NCI-H187 treated with DMSO at 0.1 percent for 48 hours (cell line): ENCODE results near the gene LHX6.

Experiments used
- DNase-seq: peaks from one replicate; lab custom pipeline; 2025; lab: John Stamatoyannopoulos, UW

LHX6 gene

GRCh38 chr9:122215663-122216062 lies 13.1 kb downstream of the LHX6 start:
- no peak for DNase-seq

GRCh38 chr9:122214507-122214906 lies 14.2 kb downstream of the LHX6 start:
- DNase-seq = no peak

GRCh38 chr9:122213589-122214413 lies 15.0 kb downstream of the LHX6 start:
- peak; percentile 43 for DNase-seq

- no peak for DNase-seq
These were observed 15.6 kb downstream of the LHX6 start for GRCh38 chr9:122213102-122213588.

GRCh38 chr9:122212473-122213004 lies 16.2 kb downstream of the LHX6 start:
- DNase-seq = no peak

- no peak for DNase-seq
These were observed 19.3 kb downstream of the LHX6 start for GRCh38 chr9:122209451-122209850.

GRCh38 chr9:122207096-122207495 lies 21.7 kb downstream of the LHX6 start:
- no peak for DNase-seq

- DNase-seq = no peak
These were observed 22.4 kb downstream of the LHX6 start for GRCh38 chr9:122206118-122207046.

GRCh38 chr9:122205176-122205575 lies 23.6 kb downstream of the LHX6 start:
- no peak for DNase-seq

GRCh38 chr9:122204491-122204890 lies 24.3 kb downstream of the LHX6 start:
- no peak for DNase-seq

GRCh38 chr9:122204055-122204454 lies 24.7 kb downstream of the LHX6 start:
- no peak for DNase-seq

GRCh38 chr9:122202111-122202510 lies 26.6 kb downstream of the LHX6 start:
- no peak for DNase-seq

- no peak for DNase-seq
These were observed 27.1 kb downstream of the LHX6 start for GRCh38 chr9:122201641-122202040.

GRCh38 chr9:122200960-122201595 lies 27.7 kb downstream of the LHX6 start:
- no peak for DNase-seq

GRCh38 chr9:122197882-122198281 lies 30.9 kb downstream of the LHX6 start:
- no peak for DNase-seq

GRCh38 chr9:122197426-122197825 lies 31.3 kb downstream of the LHX6 start:
- peak; percentile 93 for DNase-seq

GRCh38 chr9:122195875-122196274 lies 32.9 kb downstream of the LHX6 start:
- DNase-seq = no peak

GRCh38 chr9:122193651-122194050 lies 35.1 kb downstream of the LHX6 start:
- DNase-seq = no peak

- no peak for DNase-seq
These were observed 35.7 kb downstream of the LHX6 start for GRCh38 chr9:122192914-122193525.

GRCh38 chr9:122192261-122192875 lies 36.4 kb downstream of the LHX6 start:
- no peak for DNase-seq

GRCh38 chr9:122191584-122191983 lies 37.2 kb downstream of the LHX6 start:
- no peak for DNase-seq
